Lung microvascular endothelial cell (primary cell): ENCODE results near the gene RAD52. TPM values are rescaled to one million over a fixed set of nuclear protein-coding genes. Genes with fewer than 3 reads are reported as not detected.

ENCODE experiments used
- DNase-seq, 2 donors: peaks; one replicate each; pipeline versions ENCODE4 v3.0.0 to v3.0.0-alpha.2; 2010; ENCODE audit warnings: low read depth in 2 of 2
- total RNA-seq: library from RNA; depleted of rRNA; stranded (reverse); fragments of >200 nt; gene quantifications from 2 replicates; pipeline ENCODE4 v1.2.1, GENCODE V29; 2014

RAD52 gene
- 4.1 and 7.3 TPM in 2 replicates for total RNA-seq

DNA sequence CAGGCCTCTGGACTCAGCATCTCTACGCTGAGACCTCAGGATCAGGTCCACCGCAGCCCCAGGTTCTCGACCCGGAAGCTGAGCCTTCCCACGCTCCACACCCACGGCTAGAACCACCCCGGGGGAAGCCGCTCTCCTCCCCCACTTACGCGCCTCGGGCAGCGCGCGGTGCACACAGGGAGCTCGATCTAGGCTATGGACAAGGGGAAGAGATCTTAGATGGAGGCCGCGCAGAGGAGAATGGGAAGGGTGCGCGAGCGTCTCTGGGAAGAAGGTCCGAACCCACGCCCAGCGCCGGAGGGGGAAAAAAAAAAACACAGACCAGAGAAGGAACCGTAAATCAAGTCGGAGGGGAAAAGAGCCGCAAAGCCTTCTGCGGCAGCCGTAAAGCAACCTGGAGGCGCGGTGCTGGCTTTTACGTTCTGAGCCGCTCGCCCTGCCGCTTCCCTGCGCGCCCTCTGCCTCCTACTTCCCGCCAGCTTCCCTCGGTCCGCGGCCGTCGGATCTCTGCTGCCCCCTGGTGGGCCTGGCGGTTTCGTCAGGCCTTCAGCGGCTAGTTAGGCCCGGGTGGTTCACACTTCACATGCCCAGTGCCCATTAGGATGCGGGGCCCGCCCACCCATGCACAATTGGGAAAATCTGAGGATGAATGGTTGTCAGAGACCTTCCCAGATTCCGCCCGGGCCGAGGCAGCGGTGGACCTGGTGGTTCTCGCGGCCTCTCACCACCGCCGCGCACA is at the start of gene RAD52:
Gene RAD52 (minus strand): TSS at position 242 of the 739 bp plus-strand sequence. CDS start 16,636 bp downstream, outside the sequence.
- DNase-seq = peak; percentile 99 to 100

DNA sequence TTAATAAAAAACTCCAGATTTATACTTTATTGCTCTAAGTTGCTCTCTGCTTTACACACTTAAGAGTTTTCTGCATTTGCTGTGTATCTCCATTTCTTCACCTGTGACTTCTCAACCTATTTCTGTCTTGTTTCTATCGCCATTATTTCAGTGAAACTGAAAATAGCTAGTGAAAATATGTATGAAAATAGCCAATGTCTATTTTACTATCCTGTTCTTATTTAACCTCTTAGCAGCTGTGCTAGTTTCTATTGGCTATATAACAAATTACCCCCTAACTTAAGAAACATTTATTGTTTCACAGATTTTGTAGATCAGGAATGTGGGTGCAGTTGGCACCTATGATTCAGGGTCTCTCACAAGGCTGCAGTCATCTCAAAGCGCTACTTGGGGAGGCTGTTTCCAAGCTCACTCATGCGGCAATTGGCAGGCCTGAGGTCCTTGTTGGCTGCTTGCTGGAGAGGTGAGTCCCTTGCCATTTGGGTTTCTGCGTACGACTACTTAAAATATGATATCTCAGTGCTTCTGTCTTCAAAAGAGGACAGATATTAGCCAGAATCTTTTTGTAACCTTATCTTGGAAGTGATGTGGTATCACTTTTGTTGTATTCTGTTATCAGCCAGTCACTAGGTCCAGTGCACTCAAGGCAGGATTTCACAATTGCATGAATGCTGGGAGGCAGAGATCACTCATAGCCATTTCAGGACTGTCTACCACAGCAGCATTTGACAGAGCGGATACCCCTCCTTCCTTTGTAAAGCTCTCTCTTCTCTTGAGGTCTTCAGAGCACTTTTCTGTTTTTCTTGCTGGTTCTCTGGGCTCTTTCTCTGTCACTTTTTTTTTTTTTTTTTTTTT is 48.8 kb upstream of the RAD52 start:
- no peak for DNase-seq

DNA sequence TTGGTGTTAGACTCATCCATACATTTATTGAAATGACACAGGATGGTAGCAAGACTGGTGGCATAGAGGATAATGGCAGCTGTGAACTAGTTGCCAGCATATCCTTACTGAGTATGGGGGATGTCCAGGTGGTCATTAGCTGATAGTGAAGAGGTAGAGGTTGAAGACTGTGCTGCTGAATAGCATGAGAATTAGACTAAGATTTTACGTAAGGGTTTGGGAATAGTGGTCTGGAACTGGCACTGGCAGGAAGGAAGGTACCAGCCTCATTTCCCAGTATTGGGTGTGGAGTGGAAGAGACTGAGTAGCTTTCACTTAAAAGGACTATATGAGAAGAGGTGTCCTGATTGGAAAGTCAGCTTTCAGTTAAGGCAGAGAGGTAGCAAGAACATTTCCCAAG is 48.0 kb upstream of the RAD52 start:
- DNase-seq = no peak

DNA sequence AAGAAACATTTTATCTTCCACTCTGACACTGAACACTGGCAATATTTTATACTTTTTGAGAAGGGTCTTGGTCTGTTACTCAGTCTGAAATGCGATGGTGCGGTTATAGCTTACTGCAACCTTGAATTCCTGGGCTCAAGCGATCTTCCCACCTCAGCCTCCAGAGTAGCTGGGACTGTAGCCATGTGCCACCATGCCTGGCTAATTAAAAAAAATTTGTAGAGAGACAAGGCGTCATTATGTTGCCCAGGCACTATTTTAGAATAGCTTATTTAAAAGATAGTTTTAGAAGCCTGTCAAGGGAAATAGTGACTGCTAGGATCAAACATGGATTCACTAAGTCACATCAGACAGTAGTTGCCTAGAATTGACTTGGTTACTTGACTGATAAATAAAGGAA is 47.4 kb upstream of the RAD52 start:
- DNase-seq = no peak

DNA sequence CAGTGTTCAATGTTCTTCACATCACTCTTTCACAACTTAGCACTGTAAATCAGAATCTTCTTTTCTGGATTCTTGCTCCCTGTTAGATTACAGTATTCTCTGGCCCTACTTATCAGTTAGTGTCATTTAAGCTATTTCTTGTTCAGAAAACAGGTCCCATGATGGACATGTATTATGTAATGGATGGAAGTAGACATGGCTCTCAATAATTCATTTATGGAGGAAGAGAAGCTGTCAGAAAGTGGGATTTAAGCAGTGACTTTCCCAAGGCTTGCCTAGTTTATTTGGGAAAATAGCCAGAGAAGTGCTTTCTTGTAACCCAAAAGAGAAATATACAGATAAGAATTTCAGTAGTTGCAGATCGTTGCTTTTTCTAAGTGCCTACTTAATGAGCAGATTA is 43.2 kb upstream of the RAD52 start:
- no peak for DNase-seq

DNA sequence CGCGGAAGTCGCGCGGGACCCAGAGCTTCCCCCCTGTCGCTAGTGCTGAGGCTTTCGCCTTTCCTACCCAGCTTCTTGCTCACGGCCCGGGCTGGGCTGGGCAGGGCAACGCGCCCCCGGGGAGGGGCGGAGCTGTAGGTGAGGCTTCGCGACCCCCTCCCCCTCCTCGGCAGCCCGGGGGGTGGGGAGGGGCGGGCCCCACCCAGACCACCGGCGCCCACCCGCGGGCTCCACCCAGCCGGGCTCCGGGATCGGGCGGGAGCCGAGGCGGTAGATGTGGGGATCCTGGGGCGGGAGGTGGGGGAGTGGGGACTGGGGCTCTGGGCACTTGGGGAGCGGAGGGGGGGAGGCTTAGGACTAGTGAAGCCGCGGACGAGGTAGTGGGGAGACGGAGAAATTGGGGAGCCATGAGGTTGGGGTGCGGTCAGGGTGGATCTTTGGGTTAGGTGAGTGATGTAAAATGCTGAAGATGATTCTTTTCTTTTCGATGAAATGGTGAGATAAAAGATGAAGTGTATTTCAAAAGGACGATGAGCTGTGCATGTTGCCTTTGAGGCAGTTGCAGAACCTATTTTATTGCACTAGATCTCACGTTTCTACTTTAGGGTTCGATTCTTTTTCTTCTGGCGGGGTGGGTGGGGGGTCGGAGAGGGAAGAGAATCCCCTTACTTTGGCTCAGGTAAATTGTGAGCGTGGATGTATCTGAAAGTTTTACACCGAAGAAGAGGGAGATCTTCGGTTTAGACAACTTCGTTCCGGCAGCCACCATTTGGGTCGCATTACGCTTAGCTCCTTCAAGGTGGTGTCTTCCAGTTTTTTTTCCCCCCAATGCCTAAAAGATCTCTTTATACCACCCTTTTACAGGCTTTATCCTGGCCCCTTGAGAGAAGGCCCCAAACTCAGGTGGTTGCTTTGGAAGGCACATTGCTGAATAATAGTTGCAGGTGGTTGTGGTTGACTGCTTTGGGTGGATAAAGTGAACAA is 42.1 kb upstream of the RAD52 start:
- peak in 1 of 2 donors; percentile 11 for DNase-seq

DNA sequence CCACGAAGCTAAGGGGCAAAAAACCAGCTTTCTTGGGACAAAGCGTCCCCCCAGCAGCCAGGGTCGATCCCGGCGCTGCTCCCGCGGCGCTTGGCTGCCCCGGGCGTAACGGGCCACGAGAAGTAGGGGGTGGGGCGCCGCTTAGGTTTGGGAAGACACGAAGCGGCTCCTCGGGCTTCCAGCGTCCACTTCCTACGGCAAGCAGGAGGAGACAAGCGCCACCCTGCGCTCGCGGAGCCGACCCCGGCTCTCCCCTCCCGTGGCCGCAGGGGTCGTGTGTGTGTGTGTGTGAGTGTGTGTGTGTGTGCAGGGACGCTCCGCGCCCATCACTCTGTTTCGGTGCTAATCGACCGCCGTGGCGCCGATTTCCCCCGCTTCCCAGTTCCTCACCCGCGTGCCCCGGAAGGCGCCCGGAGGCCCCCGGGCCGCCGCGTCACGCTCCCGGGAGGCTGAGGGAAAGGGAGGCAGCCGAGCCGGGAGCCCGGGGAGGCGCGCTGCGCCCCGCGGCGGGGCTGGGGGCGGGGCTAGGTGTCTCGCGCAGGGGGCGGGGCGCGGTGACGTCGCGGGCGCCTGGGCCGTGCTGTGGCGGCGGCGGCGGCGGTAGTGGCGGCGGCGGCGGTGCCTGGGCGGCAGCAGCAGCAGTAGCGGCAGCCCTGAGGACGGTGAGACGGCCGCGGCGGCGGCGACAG is 41.3 kb upstream of the RAD52 start, which contains the start of gene ERC1:
Gene ERC1 (plus strand): TSS at position 563 of the 689 bp plus-strand sequence. CDS start 36,681 bp downstream, outside the sequence.
- peak; percentile 90 to 92 for DNase-seq

DNA sequence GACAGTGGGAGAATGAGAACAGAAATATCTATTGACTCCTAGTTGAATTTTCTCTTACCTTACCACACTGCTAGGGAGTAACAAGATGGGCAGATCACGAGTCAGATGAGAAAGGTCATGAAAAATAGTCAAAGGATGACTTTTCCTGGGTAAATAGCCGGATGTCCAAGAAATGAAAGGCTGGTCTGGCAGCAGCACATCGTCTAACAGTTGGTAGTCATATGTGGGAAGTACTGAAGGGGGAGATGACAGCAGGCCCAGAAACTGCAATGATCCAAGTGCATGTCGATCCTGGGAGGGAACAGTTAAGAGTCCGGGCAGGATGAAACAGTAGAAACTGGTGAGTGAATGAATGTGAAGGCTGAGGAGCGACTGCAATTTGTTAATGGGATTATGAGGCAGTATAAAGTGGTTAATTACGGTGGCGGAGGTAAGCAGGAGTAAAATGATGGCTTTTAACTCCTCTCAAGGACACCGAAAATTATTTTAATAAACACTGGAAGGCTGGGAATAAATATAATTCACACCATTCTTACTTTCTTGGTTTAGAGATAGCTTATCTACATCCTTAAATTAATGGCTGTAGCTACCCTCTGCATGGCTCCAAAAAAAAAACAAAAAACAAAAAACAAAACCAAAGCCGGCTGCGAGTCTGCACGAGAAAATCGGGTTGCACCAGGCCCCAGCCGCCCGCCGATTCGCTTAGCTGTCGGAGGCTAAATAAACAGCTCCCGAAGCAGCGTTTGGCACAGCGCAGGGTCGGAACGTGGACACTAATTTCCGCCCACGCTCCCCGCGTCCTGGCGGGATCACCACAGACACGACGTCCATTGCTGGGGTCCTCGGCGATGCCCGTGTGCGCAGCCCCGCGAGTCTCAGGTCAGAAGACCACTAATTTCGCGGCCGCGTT is 40.5 kb upstream of the RAD52 start:
- DNase-seq = peak; percentile 83 to 87

DNA sequence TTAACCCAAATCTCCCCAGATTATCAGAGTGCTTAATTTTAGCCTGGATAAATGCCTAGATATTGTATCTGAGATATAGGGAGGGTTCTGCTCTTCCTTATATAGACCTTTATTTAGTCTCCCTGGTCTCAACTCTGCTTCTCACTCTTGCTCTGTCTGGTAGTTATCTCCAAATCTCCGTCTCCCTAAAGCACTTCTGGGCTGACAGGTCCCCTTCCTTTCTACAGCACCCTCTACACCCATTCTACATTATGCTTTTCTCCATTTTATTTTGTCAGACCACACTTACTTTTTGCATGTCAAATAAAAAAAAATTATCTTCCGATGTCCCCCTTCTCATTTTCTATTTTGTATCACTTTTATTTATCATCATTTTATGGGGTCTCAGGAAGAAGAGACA is 39.6 kb upstream of the RAD52 start:
- no peak for DNase-seq

DNA sequence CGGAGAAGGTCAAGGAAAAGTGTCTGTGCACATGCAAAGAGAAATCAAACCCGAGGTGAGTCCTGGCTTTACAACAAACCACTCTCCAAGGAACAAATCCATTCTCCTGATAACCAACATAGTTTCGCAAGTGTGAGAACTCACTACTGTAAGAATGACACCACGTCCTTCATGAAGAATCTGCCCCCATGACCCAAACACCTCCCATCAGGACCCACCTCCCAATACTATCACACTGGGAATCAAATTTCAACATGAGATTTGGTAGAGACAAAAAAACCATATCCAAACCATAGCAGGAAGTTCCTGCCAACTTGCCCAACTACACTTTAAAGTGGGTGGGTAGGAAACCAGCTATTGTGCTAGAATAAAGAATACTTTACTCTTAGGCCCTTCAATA is 39.2 kb upstream of the RAD52 start:
- peak in 1 of 2 donors; percentile 8 for DNase-seq

DNA sequence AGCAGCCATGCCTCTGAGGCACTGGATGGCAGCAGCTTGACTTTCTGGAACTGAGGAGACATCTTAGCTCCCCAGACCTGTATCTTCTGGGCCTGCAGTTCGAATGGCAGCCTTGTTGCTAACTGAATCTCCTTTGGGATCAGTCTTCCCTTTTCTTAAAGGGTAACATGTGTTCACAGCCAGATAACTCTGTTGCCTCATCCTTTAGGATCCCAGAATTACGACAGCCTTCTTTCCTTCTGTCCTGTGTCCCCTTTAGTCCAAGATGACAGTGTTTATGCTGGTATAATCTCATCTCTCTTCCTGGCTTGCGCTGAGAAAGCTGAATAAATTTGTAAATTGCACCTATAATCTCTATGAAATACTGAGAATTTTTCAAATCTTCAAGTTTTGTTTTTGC is 32.5 kb upstream of the RAD52 start:
- no peak for DNase-seq

DNA sequence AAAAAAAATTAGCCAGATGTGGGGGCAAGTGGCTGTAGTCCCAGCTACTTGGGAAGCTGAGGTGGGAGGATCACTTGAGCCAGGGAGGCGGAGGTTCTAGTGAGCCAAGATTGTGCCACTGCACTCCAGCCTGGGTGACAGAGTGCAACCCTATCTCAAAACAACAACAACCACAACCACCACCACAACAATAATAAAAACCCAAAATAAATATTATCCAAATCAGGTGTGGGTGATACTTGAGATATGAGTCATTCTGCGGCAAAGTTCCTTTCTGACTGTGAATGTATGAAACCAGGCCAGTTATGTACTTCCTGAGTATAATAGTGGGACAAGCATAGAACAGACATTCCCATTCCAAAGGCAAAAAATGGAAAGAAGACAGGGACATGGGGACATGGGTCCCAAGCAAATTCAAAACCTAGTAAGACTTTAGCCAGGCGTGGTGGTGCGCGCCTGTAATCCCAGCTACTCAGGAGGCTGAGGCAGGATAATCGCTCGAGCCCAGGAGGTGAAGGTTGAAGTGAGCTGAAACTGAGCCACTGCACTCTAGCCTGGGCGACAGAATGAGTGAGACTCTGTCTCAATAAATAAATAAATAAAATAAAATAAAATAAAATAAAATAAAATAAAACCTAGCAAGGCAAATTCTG is 31.8 kb upstream of the RAD52 start:
- peak; percentile 23 to 65 for DNase-seq

DNA sequence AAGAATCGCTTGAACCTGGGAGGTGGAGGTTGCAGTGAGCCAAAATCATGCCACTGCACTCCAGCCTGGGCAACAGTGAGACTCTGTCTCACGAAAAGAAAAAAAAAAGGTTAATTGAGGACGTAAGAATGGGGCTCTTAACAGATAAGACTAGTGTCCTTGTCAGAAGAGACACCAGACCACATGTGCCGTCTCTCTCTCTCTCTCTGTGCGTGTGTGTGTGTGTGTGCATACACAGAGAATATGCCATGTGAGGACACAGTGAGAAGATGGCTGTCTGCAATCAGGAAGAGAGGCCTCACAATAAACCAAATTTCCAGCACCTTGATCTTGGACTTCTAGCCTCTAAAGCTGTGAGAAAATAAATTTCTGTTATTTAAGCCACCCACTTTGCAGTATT is 29.9 kb upstream of the RAD52 start:
- DNase-seq = no peak

DNA sequence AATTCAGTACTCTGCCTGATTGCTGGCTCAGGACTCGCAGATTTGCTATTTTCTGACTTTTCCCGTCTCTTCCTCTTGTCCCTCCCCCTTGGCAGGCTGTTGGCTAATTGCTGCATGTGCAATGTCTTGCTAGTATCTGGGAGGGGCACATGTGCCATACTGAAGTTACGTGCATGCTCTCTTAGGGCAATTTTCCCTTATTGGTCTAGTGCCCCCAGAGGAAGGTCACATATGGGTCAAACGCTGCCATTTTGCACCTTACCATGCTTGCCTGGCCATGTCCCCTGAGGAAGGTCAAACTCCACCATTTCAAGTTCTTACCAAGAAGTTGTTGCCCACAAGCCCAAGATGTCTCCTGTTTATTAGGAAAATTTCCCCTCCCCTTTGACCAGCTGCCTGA is 27.7 kb upstream of the RAD52 start:
- no peak for DNase-seq

DNA sequence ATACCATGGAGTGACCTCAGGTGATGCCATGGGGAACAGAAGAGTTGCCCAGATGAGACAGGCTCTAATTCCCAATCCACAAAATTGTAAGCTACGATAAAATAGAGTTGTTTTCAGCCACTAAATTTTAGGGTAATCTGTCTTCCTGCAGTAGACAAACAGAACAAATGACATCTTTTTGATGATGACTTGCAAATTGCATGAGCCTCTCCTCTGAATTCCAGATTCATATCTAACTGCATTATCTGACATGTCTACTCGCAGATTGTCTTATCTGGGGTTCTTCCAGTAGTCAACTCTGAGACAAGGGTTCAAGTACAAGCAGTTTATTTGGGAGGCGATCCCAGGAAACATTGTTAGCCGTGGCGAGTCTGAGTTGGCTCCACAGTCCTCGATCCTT is 27.1 kb upstream of the RAD52 start:
- no peak for DNase-seq

DNA sequence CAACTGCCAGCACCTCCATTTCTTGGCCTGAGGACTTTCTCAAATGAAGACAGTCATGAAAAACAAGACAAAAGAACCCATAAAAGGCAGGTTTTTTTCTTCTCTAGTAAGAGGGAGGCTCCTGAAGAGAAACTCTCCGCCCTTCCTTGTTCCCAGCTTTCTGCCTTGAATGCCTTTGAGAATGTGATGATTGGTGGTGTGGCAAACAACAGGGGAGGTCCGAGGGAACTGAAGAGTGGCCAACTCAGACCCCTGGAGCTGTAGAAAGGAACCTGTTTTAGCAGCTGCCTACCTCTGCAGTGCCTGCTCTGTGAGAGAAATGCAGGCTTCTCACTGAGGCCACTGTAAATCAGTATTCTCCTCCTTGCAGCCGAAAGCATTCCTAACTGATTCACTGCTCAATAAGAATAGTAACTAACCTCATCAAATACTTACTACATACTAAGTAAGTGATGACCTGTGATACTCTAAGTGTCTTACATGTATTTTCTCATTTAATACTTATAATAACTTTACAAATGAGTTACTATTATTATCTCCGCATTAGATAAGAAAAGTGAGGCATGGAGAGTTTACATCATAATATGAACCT is 24.9 kb upstream of the RAD52 start:
- DNase-seq = no peak

DNA sequence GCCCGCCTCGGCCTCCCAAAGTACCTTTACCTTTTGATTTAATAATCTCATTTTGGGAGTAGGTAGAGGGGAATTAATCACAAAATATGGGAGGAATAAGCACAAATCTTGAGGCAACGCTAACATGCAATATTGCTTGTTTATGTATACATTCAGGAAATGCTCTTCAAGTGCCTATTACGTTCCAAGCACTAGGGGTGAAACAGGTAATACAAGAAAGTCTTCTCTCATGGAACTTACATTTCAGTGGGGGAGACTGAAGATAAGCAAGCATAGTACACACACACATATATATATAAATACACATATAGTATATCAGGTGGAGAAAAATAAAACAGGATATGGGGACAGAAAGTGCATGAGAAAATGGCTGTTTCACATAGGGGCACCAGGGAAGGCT is 22.5 kb upstream of the RAD52 start:
- no peak for DNase-seq

DNA sequence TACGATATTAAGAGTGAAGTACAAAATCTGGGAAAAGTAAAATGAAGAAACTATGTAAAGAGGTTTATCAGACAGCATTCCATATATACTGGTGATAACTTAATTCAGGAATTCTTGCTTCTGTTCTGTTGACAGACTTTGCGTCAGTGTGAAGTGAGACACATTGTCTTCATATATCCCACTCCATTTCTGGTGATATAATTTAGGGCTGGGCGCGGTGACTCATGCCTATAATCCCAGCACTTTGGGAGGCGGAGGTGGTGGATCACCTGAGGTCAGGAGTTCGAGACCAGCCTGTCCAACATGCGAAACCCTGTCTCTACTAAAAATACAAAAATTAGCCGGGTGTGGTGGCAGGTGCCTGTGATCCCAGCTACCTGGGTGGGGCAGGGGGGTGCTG is 20.3 kb upstream of the RAD52 start:
- no peak for DNase-seq

DNA sequence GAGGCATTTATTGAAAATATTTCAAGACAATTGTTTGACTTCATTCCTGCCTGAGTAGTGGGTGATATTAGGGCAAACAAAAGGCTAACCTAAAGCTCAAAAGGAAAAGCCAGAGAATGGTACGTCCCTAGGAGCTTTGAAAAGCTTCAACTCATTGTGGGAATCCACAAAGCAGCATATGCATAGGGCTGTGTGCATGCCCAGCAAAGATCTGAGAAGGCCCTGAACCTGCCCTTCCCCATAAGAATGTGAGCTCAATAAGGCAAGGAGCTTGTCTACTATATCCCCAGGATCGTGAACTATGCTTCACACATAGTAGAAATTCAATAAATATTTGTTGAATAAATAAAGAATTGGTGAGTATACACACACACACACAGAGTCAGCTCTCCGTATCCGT is 19.1 kb upstream of the RAD52 start:
- no peak for DNase-seq
